Breast epithelium (tissue), 4 donors: ENCODE results near the gene DDX54. TPM values are rescaled to one million over a fixed set of nuclear protein-coding genes. Genes with fewer than 3 reads are reported as not detected.

Source experiments
- DNase-seq, 2 donors: peaks; one replicate each; pipeline ENCODE4 v3.0.0-alpha.2; 2019; ENCODE audit warnings: low spot score in 2 of 2
- H3K27ac ChIP-seq, 2 donors: fragments of 200-600 bp; sonication (generic) in 1 of 2; one replicate each; pipeline ENCODE4 v1.5.1; 2016 to 2019; ENCODE audit warnings: mild to moderate bottlenecking in 1 of 2
- H3K27me3 ChIP-seq, 2 donors: fragments of 200-600 bp; sonication (generic) in 1 of 2; one replicate each; pipeline versions ENCODE4 v1.5.1 to v1.6.0; 2017 to 2019; ENCODE audit warnings: control low read depth in 1 of 2, mild to moderate bottlenecking in 1 of 2
- H3K36me3 ChIP-seq: fragments of 200-600 bp; one replicate; pipeline ENCODE4 v1.5.1; 2019
- H3K4me1 ChIP-seq, 2 donors: fragments of 200-600 bp; sonication (generic); one replicate each; pipeline ENCODE4 v1.5.1; 2016 to 2019; ENCODE audit warnings: control low read depth in 1 of 2
- H3K4me3 ChIP-seq, 3 donors: fragments of 200-600 bp; sonication (generic); 1 replicate in 2 of 3; 2 replicates in 1 of 3; pipeline ENCODE4 v1.5.1; 2016 to 2019; ENCODE audit warnings: mild to moderate bottlenecking in 3 of 3, moderate library complexity in 2 of 3
- H3K9me3 ChIP-seq, 2 donors: fragments of 200-600 bp; sonication (generic) in 1 of 2; one replicate each; pipeline ENCODE4 v1.5.1; 2016 to 2019; ENCODE audit warnings: control low read depth in 1 of 2
- CTCF ChIP-seq, 3 donors: fragments of 450-650 bp; IDR thresholded peaks; one replicate each; pipeline ENCODE4 v1.5.1; 2016 to 2017; ENCODE audit warnings: antibody characterized with exemption in 3 of 3, mild to moderate bottlenecking in 3 of 3, moderate library complexity in 3 of 3
- POLR2A ChIP-seq: fragments of 450-650 bp; IDR thresholded peaks from one replicate; pipeline ENCODE4 v1.6.1; 2016; ENCODE audit warnings: antibody characterized with exemption, mild to moderate bottlenecking, moderate library complexity
- POLR2AphosphoS5 ChIP-seq, 3 donors: sonication (generic); formaldehyde crosslinking; IDR thresholded peaks; one replicate each; pipeline ENCODE4 v1.6.1; 2017; ENCODE audit warnings: antibody characterized with exemption in 3 of 3
- intact Hi-C: fragments of 100-400 bp; cut with DNase I; formaldehyde crosslinking; loops from one replicate; pipeline ENCODE4 v1.15.1; 2023; ENCODE audit warnings: low total_unique reads
- total RNA-seq, 3 donors: library from RNA; depleted of rRNA; stranded (reverse); fragments of >200 nt; gene quantifications; one replicate each; pipeline ENCODE4 v1.1.0, GENCODE V29; 2016

DDX54 gene
- total RNA-seq, 3 donors from 2014 or later: 51.5 to 62.1 (median 60.3) TPM

- H3K9me3 ChIP-seq: no peaks in the 10 kb centered on the region
- intact Hi-C loops: no loop called here
- H3K4me1 ChIP-seq: no peaks in the 10 kb centered on the region
- no peak for DNase-seq
- H3K27me3 ChIP-seq: no peaks in the 10 kb centered on the region
- no peak overlapping the region for H3K4me3 ChIP-seq
- no peaks in the 10 kb centered on the region for H3K36me3 ChIP-seq
- no peak overlapping the region for H3K27ac ChIP-seq
- TF ChIP-seq POLR2A (no peak), CTCF (IDR thresholded peaks at IDR 0.05) (no peak), POLR2AphosphoS5 (IDR thresholded peaks at IDR 0.05) (no peak)
These were observed 77.0 kb downstream of the DDX54 start for GRCh38 chr12:113108308-113108707.

Other genes starting within 250 kb of the DDX54 start
- gene OAS3, start 247.0 kb downstream of the DDX54 start, total RNA-seq: 10 to 100 TPM in 1 of 3 donors, 1 to 10 TPM in 2; 5.2 to 15.1 (median 5.9) TPM
- 1 to 10 TPM; 6.2 to 9.5 (median 7.9) TPM for gene OAS2, start 207.0 kb downstream of the DDX54 start, total RNA-seq
- 10 to 100 TPM in 2 of 3 donors, 1 to 10 TPM in 1; 7.9 to 46.6 (median 20.0) TPM for gene DTX1, start 128.7 kb downstream of the DDX54 start, total RNA-seq
- gene RASAL1, start 49.7 kb downstream of the DDX54 start, total RNA-seq: 1 to 10 TPM in 2 of 3 donors, not detected in 1; 1.3 to 6.7 TPM
- under 1 TPM in 1 of 3 donors, not detected in 2; 0.29 TPM for gene CFAP73, start 35.8 kb downstream of the DDX54 start, total RNA-seq
- gene RITA1, start 243 bp upstream of the DDX54 start, total RNA-seq: 10 to 100 TPM in 2 of 3 donors, 1 to 10 TPM in 1; 9.4 to 22.4 (median 15.4) TPM
- gene TPCN1, start 36.0 kb upstream of the DDX54 start, total RNA-seq: 10 to 100 TPM; 46.9 to 71.7 (median 59.5) TPM
- gene SLC8B1, start 149.6 kb upstream of the DDX54 start, total RNA-seq: 10 to 100 TPM; 32.6 to 36.1 (median 35.4) TPM
- 10 to 100 TPM; 15.4 to 59.8 (median 26.9) TPM for gene PLBD2, start 173.1 kb upstream of the DDX54 start, total RNA-seq
- 10 to 100 TPM in 1 of 3 donors, under 1 TPM in 2; 0.66 to 12.0 (median 0.80) TPM for gene SDS, start 218.4 kb upstream of the DDX54 start, total RNA-seq
- 1 to 10 TPM; 4.6 to 4.9 (median 4.8) TPM for gene SDSL, start 236.9 kb upstream of the DDX54 start, total RNA-seq